Nephron progenitor cell (in vitro differentiated cells): ENCODE data around the gene PNPLA7.

Experiments
- DNase-seq: peaks from one replicate; pipeline ENCODE4 v3.0.0; 2021
- H3K27ac Mint-ChIP-seq: 2 replicates; pipeline ENCODE4 v1.8.0; 2021; ENCODE audit warnings: mild to moderate bottlenecking, moderate library complexity, mixed read lengths
- H3K27me3 Mint-ChIP-seq: 2 replicates; pipeline ENCODE4 v1.8.0; 2021; ENCODE audit warnings: mild to moderate bottlenecking, low read depth, mixed read lengths; ENCODE audit not compliant: poor library complexity
- H3K36me3 Mint-ChIP-seq: 2 replicates; pipeline ENCODE4 v1.8.0; 2021; ENCODE audit warnings: low read depth, mixed read lengths
- H3K4me1 Mint-ChIP-seq: 2 replicates; pipeline ENCODE4 v1.8.0; 2021; ENCODE audit warnings: mixed read lengths
- H3K4me3 Mint-ChIP-seq: 2 replicates; pipeline ENCODE4 v1.8.0; 2021; ENCODE audit warnings: mild to moderate bottlenecking, moderate library complexity, mixed read lengths
- H3K9me3 Mint-ChIP-seq: 2 replicates; pipeline ENCODE4 v1.8.0; 2021; ENCODE audit warnings: mild to moderate bottlenecking, moderate library complexity, mixed read lengths
- CTCF ChIP-seq: fragments of 200-600 bp; sonication (generic); IDR thresholded peaks from 2 replicates; pipeline ENCODE4 v1.5.0; 2021; ENCODE audit warnings: antibody characterized with exemption

PNPLA7 gene

GRCh38 chr9:137429974-137430722, 120.1 kb downstream of the PNPLA7 start:
- Mint-ChIP-seq H3K36me3 (no peaks in the 10 kb centered on the region), H3K4me3 (no peak overlapping the region), H3K9me3 (no peaks in the 10 kb centered on the region), H3K27me3 (peaks cover 5% of the 10 kb centered on the region), H3K4me1 (peaks cover 4% of the 10 kb centered on the region), H3K27ac (no peak overlapping the region)
- no peak for TF ChIP-seq CTCF
- DNase-seq, result peak; percentile 56

GRCh38 chr9:137429546-137429890, 120.7 kb downstream of the PNPLA7 start:
- TF ChIP-seq CTCF, result no peak
- DNase-seq, result no peak
- H3K36me3 Mint-ChIP-seq, result no peaks in the 10 kb centered on the region

GRCh38 chr9:137428841-137429545, 121.2 kb downstream of the PNPLA7 start:
- DNase-seq, result no peak
- Mint-ChIP-seq H3K36me3 (no peaks in the 10 kb centered on the region), H3K4me1 (peaks cover 14% of the 10 kb centered on the region), H3K4me3 (no peak overlapping the region), H3K27me3 (peaks cover 12% of the 10 kb centered on the region), H3K27ac (no peak overlapping the region), H3K9me3 (no peaks in the 10 kb centered on the region)
- TF ChIP-seq CTCF, result no peak

More at GRCh38 chr9:137429546-137429890, 120.7 kb downstream of the PNPLA7 start:
- Mint-ChIP-seq H3K4me3 (no peak overlapping the region), H3K27ac (no peak overlapping the region), H3K9me3 (no peaks in the 10 kb centered on the region), H3K27me3 (peaks cover 9% of the 10 kb centered on the region), H3K4me1 (peaks cover 10% of the 10 kb centered on the region)

GRCh38 chr9:137428311-137428630, 121.9 kb downstream of the PNPLA7 start:
- DNase-seq, result no peak
- H3K27me3 Mint-ChIP-seq, result peaks cover 12% of the 10 kb centered on the region
- TF ChIP-seq CTCF, result no peak
- H3K4me1 Mint-ChIP-seq, result peaks cover 14% of the 10 kb centered on the region
- no peak overlapping the region for H3K27ac Mint-ChIP-seq
- H3K9me3 Mint-ChIP-seq, result no peaks in the 10 kb centered on the region
- no peak overlapping the region for H3K4me3 Mint-ChIP-seq
- H3K36me3 Mint-ChIP-seq, result no peaks in the 10 kb centered on the region

- TF ChIP-seq CTCF, result no peak
- peaks cover 14% of the 10 kb centered on the region for H3K4me1 Mint-ChIP-seq
- DNase-seq, result no peak
- H3K36me3 Mint-ChIP-seq, result no peaks in the 10 kb centered on the region
- H3K27me3 Mint-ChIP-seq, result peaks cover 12% of the 10 kb centered on the region
- no peak overlapping the region for H3K27ac Mint-ChIP-seq
- H3K9me3 Mint-ChIP-seq, result no peaks in the 10 kb centered on the region
- H3K4me3 Mint-ChIP-seq, result no peak overlapping the region
Observed at GRCh38 chr9:137427454-137428310, 122.5 kb downstream of the PNPLA7 start.
